GM12891 (cell line): ENCODE measurements around the gene PLA2G2D.

ENCODE experiments used
- POLR2A ChIP-seq: IDR thresholded peaks from 2 replicates; pipeline ENCODE4 v1.6.1; 2011; ENCODE audit warnings: low read depth, low read length, control low read depth
- POLR2AphosphoS5 ChIP-seq: IDR thresholded peaks from 2 replicates; pipeline ENCODE4 v1.6.1; 2011; ENCODE audit warnings: low read depth, low read length, control low read depth
- TAF1 ChIP-seq: IDR thresholded peaks from 2 replicates; pipeline ENCODE4 v1.6.1; 2011; ENCODE audit warnings: low read depth, low read length, control low read depth

DNA sequence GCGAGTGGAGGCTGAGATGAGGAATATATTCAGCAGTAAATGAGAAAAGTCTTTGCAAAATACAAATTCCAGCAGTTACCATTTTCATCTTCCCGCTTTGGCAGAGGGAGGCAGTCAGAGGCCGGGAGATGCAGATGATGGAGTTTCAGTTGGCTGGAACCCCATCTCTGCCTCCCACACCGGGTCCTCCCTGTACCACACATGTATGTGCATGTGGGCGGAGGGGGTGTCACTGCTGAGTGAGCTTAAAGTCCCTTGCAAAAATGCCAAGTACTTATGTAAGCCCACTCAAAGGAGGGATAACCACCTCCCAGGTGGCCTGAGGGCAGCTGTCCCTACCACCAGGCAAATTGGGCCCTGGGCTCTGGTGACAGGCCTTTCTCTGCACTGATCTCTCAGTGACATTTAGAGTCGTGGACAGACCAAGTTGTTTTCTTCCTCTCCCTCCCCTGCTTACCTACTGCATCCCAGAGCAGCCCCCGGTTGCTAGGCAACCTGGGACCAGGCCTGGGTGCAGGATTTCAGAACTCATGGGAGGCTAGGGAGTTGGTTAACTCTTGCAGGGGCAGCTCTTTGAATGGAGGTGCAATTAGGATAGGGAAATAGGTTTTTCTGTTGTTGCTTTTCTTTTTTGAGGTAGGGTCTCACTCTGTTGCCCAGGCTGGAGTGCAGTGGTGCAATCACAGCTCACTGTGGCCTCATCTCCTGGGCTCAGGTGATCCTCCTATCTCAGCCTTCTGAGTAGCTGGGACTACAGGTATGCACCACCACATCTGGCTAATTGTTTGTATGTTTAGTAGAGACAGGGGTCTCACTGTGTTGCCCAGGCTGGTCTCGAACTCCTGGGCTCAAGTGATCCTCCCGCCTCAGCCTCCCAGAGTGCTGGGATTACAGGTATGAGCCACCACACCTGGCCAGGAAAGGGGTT is 49.5 kb upstream of the PLA2G2D start:
- TF ChIP-seq TAF1 (no peak), POLR2AphosphoS5 (no peak), POLR2A (no peak)
